Body of pancreas (tissue), 4 donors: ENCODE measurements around the gene APCDD1. TPM values are rescaled to one million over a fixed set of nuclear protein-coding genes. Genes with fewer than 3 reads are reported as not detected.

Source experiments
- ATAC-seq: fragments of 150-250 bp; one replicate; pipeline ENCODE4 v1.9.1; 2016
- DNase-seq, 4 donors: peaks; one replicate each; pipeline ENCODE4 v3.0.0-alpha.2; 2019
- H3K27ac ChIP-seq, 4 donors: fragments of 200-600 bp; sonication (generic); 1 replicate in 3 of 4; 2 replicates in 1 of 4; pipeline versions ENCODE4 v1.5.1 to v1.6.1; 2016 to 2019; ENCODE audit warnings: mild to moderate bottlenecking in 1 of 4, mixed read lengths in 1 of 4, moderate library complexity in 1 of 4
- H3K27me3 ChIP-seq, 2 donors: fragments of 200-600 bp; sonication (generic); one replicate each; pipeline ENCODE4 v1.6.0; 2016; ENCODE audit warnings: mild to moderate bottlenecking in 1 of 2
- H3K36me3 ChIP-seq, 2 donors: fragments of 200-600 bp; sonication (generic); replicated peaks in 1 of 2; 2 replicates each; pipeline ENCODE4 v1.5.1; 2016; ENCODE audit warnings: low read depth in 2 of 2; ENCODE audit not compliant: insufficient read depth in 1 of 2
- H3K4me1 ChIP-seq: fragments of 200-600 bp; sonication (generic); one replicate; pipeline ENCODE4 v1.6.0; 2016
- H3K4me3 ChIP-seq, 2 donors: fragments of 200-600 bp; sonication (generic); 1 replicate in 1 of 2; 2 replicates in 1 of 2; pipeline ENCODE4 v1.5.1; 2016 to 2019
- H3K9me3 ChIP-seq, 3 donors: fragments of 200-600 bp; sonication (generic); 1 replicate in 2 of 3; 2 replicates in 1 of 3; pipeline ENCODE4 v1.5.1; 2016
- POLR2A ChIP-seq, 3 donors: fragments of 450-650 bp; IDR thresholded peaks; one replicate each; pipeline ENCODE4 v1.6.1; 2016; ENCODE audit warnings: antibody characterized with exemption in 3 of 3, mild to moderate bottlenecking in 2 of 3
- WGBS, 2 donors: methylation state at CpG; one replicate each; pipeline ENCODE4 v1.1.5; 2017; 5-methylcytosine and 5-hydroxymethylcytosine counted together
- intact Hi-C: fragments of 100-400 bp; cut with DNase I; formaldehyde crosslinking; loops from one replicate; pipeline ENCODE4 v1.15.1; 2023
- total RNA-seq, 2 donors: library from RNA; depleted of rRNA; stranded (reverse); fragments of >200 nt; gene quantifications; one replicate each; pipeline ENCODE4 v1.1.0, GENCODE V29; 2016
- TF ChIP-seq, protein P1 (sequence below), 7 experiments: fragments of 450-650 bp in 4 of 7; fragments of 200-600 bp in 3 of 7; sonication (generic) in 3 of 7; IDR thresholded peaks; one replicate each; pipeline ENCODE4 v1.5.1; 2016 to 2019; ENCODE audit warnings: antibody characterized with exemption in 7 of 7

Gene APCDD1
- total RNA-seq, 2 donors from 2014 or later: 8.6 to 31.3 TPM

DNA sequence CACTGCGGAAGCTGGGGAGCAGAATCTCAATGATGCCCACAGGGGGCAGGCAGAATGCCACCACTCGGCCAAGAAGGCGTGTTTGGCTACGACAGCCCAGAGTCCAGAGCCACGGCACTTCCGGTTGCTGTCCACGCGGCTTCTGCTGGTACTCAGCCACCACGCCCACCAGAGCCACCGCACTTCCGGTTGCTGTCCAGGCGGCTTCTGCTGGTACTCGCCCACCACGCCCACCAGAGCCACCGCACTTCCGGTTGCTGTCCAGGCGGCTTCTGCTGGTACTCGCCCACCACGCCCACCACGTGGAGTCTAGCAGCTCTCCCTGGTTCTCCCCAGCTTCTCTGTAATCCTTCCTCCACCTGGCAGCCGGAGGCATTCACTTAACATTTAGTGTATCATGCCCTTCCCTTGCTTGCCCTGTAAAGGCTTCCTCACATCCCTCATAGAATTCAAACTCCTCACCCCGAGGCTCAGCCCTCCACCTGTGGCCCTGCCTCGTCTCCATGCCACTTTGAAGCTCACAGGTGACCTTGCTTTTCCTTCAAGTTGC, 40.1 kb upstream of the APCDD1 start:
- TF ChIP-seq, protein P1, sequence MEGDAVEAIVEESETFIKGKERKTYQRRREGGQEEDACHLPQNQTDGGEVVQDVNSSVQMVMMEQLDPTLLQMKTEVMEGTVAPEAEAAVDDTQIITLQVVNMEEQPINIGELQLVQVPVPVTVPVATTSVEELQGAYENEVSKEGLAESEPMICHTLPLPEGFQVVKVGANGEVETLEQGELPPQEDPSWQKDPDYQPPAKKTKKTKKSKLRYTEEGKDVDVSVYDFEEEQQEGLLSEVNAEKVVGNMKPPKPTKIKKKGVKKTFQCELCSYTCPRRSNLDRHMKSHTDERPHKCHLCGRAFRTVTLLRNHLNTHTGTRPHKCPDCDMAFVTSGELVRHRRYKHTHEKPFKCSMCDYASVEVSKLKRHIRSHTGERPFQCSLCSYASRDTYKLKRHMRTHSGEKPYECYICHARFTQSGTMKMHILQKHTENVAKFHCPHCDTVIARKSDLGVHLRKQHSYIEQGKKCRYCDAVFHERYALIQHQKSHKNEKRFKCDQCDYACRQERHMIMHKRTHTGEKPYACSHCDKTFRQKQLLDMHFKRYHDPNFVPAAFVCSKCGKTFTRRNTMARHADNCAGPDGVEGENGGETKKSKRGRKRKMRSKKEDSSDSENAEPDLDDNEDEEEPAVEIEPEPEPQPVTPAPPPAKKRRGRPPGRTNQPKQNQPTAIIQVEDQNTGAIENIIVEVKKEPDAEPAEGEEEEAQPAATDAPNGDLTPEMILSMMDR (IDR thresholded peaks at IDR 0.05): no peak
- no peak for TF ChIP-seq POLR2A (IDR thresholded peaks at IDR 0.05)
- H3K4me1 ChIP-seq: peaks cover 17% of the 10 kb centered on the region
- 87 to 91% methylated on average over 23 of the region's 23 CpGs for WGBS, 2 donors
- H3K27ac ChIP-seq: no peak overlapping the region
- H3K9me3 ChIP-seq: no peaks in the 10 kb centered on the region
- DNase-seq (no peak), ATAC-seq (no peak)
- intact Hi-C loops: no loop called here
- H3K27me3 ChIP-seq: no peaks in the 10 kb centered on the region
- H3K4me3 ChIP-seq: no peak overlapping the region
- no peaks in the 10 kb centered on the region for H3K36me3 ChIP-seq

DNA sequence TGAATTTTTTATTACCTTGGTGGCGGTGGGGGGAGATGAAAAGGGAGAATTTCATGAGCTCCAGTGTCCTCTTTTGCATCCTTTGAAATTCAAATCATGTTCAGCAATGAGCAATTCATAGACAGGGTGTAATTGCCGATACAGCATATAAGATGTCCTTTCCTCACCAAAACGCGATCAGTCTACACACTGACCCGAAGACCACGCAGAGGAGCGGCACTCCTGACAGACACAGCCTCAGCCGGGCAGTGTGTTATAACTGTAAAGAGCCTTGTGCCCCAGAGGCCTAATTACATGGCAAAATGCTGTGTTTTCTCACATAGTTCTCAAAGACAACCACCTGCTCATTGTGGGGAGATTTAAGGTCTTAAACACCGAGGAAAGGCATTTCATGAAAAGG, 38.4 kb upstream of the APCDD1 start:
- no peaks in the 10 kb centered on the region for H3K27me3 ChIP-seq
- 78 to 84% methylated on average over 9 of the region's 9 CpGs for WGBS, 2 donors
- H3K4me3 ChIP-seq: no peak overlapping the region
- H3K4me1 ChIP-seq: peaks cover 4% of the 10 kb centered on the region
- TF ChIP-seq, protein P1 (IDR thresholded peaks at IDR 0.05): no peak
- no peak for TF ChIP-seq POLR2A (IDR thresholded peaks at IDR 0.05)
- intact Hi-C loops: no loop called here
- H3K36me3 ChIP-seq: no peaks in the 10 kb centered on the region
- H3K9me3 ChIP-seq: no peaks in the 10 kb centered on the region
- DNase-seq (no peak), ATAC-seq (no peak)
- no peak overlapping the region for H3K27ac ChIP-seq

GRCh38 chr18:10417191-10417590, 37.2 kb upstream of the APCDD1 start:
- no peaks in the 10 kb centered on the region for H3K27me3 ChIP-seq
- H3K4me3 ChIP-seq: no peak overlapping the region
- H3K9me3 ChIP-seq: no peaks in the 10 kb centered on the region
- TF ChIP-seq, protein P1 (IDR thresholded peaks at IDR 0.05): no peak
- H3K4me1 ChIP-seq: no peaks in the 10 kb centered on the region
- intact Hi-C loops: no loop called here
- H3K36me3 ChIP-seq: no peaks in the 10 kb centered on the region
- no peak overlapping the region for H3K27ac ChIP-seq
- ATAC-seq (no peak), DNase-seq (no peak)
- 75 to 89% methylated on average over 3 of the region's 3 CpGs for WGBS, 2 donors

DNA sequence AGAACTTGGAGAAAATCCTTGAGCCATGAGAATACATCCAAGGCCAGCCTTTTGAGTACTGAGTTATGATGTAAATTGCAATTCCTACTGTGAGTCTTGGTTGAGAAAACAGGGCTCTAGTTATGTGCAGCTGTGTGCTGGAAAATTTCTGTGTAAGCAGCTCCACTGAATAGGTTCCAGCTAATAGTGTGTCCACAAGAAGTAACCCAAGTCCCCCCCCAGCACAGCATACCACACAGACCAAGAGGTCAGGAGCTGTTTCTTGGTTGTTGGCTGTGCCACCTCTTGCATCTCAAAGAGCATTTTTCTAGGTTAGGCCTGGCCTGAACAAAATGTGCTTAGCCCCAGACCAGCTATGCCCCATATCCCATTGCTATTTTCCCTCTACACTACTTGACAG, 36.8 kb upstream of the APCDD1 start:
- intact Hi-C loops: no loop called here
- Histone ChIP-seq H3K27me3 (no peaks in the 10 kb centered on the region), H3K36me3 (no peaks in the 10 kb centered on the region), H3K27ac (no peak overlapping the region), H3K4me1 (no peaks in the 10 kb centered on the region), H3K9me3 (no peaks in the 10 kb centered on the region), H3K4me3 (no peak overlapping the region)
- TF ChIP-seq, protein P1 (IDR thresholded peaks at IDR 0.05): no peak
- ATAC-seq (no peak), DNase-seq (no peak)

- no peaks in the 10 kb centered on the region for H3K4me1 ChIP-seq
- DNase-seq: no peak
- H3K27me3 ChIP-seq: no peaks in the 10 kb centered on the region
- H3K9me3 ChIP-seq: no peaks in the 10 kb centered on the region
- ATAC-seq: no peak
- no peak overlapping the region for H3K27ac ChIP-seq
- no peak overlapping the region for H3K4me3 ChIP-seq
- TF ChIP-seq, protein P1 (IDR thresholded peaks at IDR 0.05): no peak
- TF ChIP-seq POLR2A (IDR thresholded peaks at IDR 0.05): no peak
- H3K36me3 ChIP-seq: no peaks in the 10 kb centered on the region
- intact Hi-C loops: no loop called here
Measured at GRCh38 chr18:10418836-10419235, 35.6 kb upstream of the APCDD1 start.
